K562 (cell line): ENCODE measurements around the gene GABARAP. TPM values are rescaled to one million over a fixed set of nuclear protein-coding genes. Genes with fewer than 3 reads are reported as not detected.

Experiments used
- ATAC-seq: fragments of 200-7000 bp; cut with Tn5 transposase; 3 replicates; pipeline ENCODE4 v1.9.1; 2020; ENCODE audit warnings: moderate library complexity
- BruUV-seq: library from RNA; stranded (reverse); fragments of 400-500 nt; replicated peaks from 2 replicates; lab custom pipeline; 2021; lab: Mats Ljungman, UMichigan
- CTCF ChIA-PET: fragments of 300-600 bp; formaldehyde crosslinking; extraction: SDS; loops from one replicate; lab custom pipeline; 2021; ENCODE audit warnings: low intra/inter-chr PET ratio; lab: Yijun Ruan, JAX
- POLR2A ChIA-PET: fragments of 300-600, 350-650 bp; sonication (Branson Sonifier 250); formaldehyde crosslinking; extraction: SDS; loops from one replicate; lab custom pipeline; 2021; ENCODE audit warnings: antibody characterized with exemption, inconsistent platforms; lab: Yijun Ruan, JAX
- DNase-seq, 4 experiments: peaks; one replicate each; pipeline versions ENCODE4 v3.0.0 to v3.0.0-alpha.2; 2011 to 2018; ENCODE audit warnings: low spot score in 3 of 4, mixed read lengths in 3 of 4; ENCODE audit errors: extremely low read depth in 1 of 4
- FAIRE-seq: peaks from 2 replicates; lab custom pipeline; 2011; peaks lifted over from hg19 to GRCh38; lab: Jason Lieb, UNC
- H2AFZ ChIP-seq: 2 replicates; pipeline ENCODE4 v1.6.0; 2011; ENCODE audit warnings: low read depth, low read length, control low read depth, inconsistent platforms
- H3K27ac ChIP-seq: fragments of 200-600 bp; 3 replicates; pipeline ENCODE4 v1.8.0; 2011; ENCODE audit warnings: low read depth, mild to moderate bottlenecking, control low read depth, inconsistent platforms, low read length, moderate library complexity, mixed read lengths; ENCODE audit errors: extremely low read depth
- H3K27me3 ChIP-seq, 2 experiments: fragments of 300-600 bp in 1 of 2; 2 replicates in 1 of 2; 3 replicates in 1 of 2; pipeline versions ENCODE4 v1.6.0 to v1.8.0; 2011; ENCODE audit warnings: inconsistent platforms in 2 of 2, low read length in 2 of 2, mild to moderate bottlenecking in 1 of 2, mixed read lengths in 1 of 2, moderate library complexity in 1 of 2; ENCODE audit not compliant: control insufficient read depth in 2 of 2, insufficient read depth in 2 of 2
- H3K36me3 ChIP-seq: fragments of 300-600 bp; 3 replicates; pipeline ENCODE4 v1.8.0; 2011; ENCODE audit warnings: mild to moderate bottlenecking, low read length, inconsistent platforms; ENCODE audit not compliant: control insufficient read depth, insufficient read depth
- H3K4me1 ChIP-seq, 2 experiments: fragments of 200-600 bp in 1 of 2; replicated peaks in 1 of 2; 2 replicates in 1 of 2; 3 replicates in 1 of 2; pipeline versions ENCODE4 v1.5.1 to v1.8.0; 2011; ENCODE audit warnings: inconsistent platforms in 2 of 2, low read length in 2 of 2, mild to moderate bottlenecking in 1 of 2, mixed read lengths in 1 of 2, moderate library complexity in 1 of 2; ENCODE audit not compliant: control insufficient read depth in 2 of 2, insufficient read depth in 2 of 2
- H3K4me2 ChIP-seq: 2 replicates; pipeline ENCODE4 v1.6.1; 2011; ENCODE audit warnings: low read length, control low read depth, inconsistent platforms, mixed read lengths; ENCODE audit not compliant: insufficient read depth
- H3K4me3 ChIP-seq: fragments of 200-600 bp; sonication (generic), shearing (Covaris generic); 2 replicates; pipeline ENCODE4 v1.5.1; 2016; ENCODE audit warnings: control low read depth, inconsistent platforms
- H3K79me2 ChIP-seq: fragments of 200-600 bp; 3 replicates; pipeline ENCODE4 v1.8.0; 2011; ENCODE audit warnings: low read length, inconsistent platforms; ENCODE audit not compliant: control insufficient read depth, insufficient read depth
- H3K9ac ChIP-seq, 2 experiments: 2 replicates each; pipeline versions ENCODE4 v1.6.0 to v1.6.1; 2011; ENCODE audit warnings: low read depth in 2 of 2, low read length in 2 of 2, control low read depth in 1 of 2, inconsistent platforms in 1 of 2, mild to moderate bottlenecking in 1 of 2, mixed read lengths in 1 of 2; ENCODE audit not compliant: insufficient read depth in 1 of 2
- H3K9me1 ChIP-seq: one replicate; pipeline ENCODE4 v1.6.0; 2011; ENCODE audit warnings: inconsistent platforms, mild to moderate bottlenecking, low read length, moderate library complexity; ENCODE audit not compliant: control insufficient read depth, insufficient read depth
- H3K9me3 ChIP-seq: replicated peaks from 2 replicates; pipeline ENCODE4 v1.5.1; 2011; ENCODE audit warnings: low read depth, low read length, inconsistent platforms; ENCODE audit not compliant: control insufficient read depth, insufficient read depth
- H4K20me1 ChIP-seq: replicated peaks from 2 replicates; pipeline ENCODE4 v1.6.1; 2011; ENCODE audit warnings: low read length, inconsistent platforms, mixed read lengths; ENCODE audit not compliant: control insufficient read depth, insufficient read depth
- ADNP ChIP-seq: fragments of 200-800 bp; sonication (Bioruptor generic); IDR thresholded peaks from 2 replicates; pipeline ENCODE4 v1.6.1; 2016; ENCODE audit warnings: missing genetic modification characterization, missing compliant biosample characterization
- CSDE1 ChIP-seq, 2 experiments: fragments of 450-650 bp; IDR thresholded peaks; 2 replicates each; pipeline ENCODE4 v1.6.1; 2016; ENCODE audit warnings: mild to moderate bottlenecking in 1 of 2
- DMBX1 ChIP-seq: fragments of 250-450 bp; sonication (Bioruptor Pico); IDR thresholded peaks from 2 replicates; pipeline ENCODE4 v1.8.0; 2022; ENCODE audit warnings: inconsistent platforms, mild to moderate bottlenecking, moderate library complexity, borderline replicate concordance
- EZH2 ChIP-seq: IDR thresholded peaks from 2 replicates; pipeline ENCODE4 v1.6.1; 2012; ENCODE audit warnings: low read depth, mild to moderate bottlenecking, inconsistent platforms, low read length, borderline replicate concordance
- POLR2A ChIP-seq: fragments of 450-650 bp; conservative IDR thresholded peaks from 2 replicates; pipeline ENCODE4 v1.6.1; 2016
- ZNF324 ChIP-seq: fragments of 250-450 bp; sonication (Bioruptor Pico); IDR thresholded peaks from 2 replicates; pipeline ENCODE4 v1.4.0; 2020; ENCODE audit warnings: mild to moderate bottlenecking
- ZNF717 ChIP-seq: fragments of 250-450 bp; sonication (Bioruptor Pico); IDR thresholded peaks from 2 replicates; pipeline ENCODE4 v1.5.0; 2021
- ZSCAN29 ChIP-seq: fragments of 450-650 bp; IDR thresholded peaks from 2 replicates; pipeline ENCODE4 v1.6.1; 2017
- WGBS: fragments of 100-300 bp; shearing (Covaris generic); methylation state at CpG from one replicate; pipeline ENCODE4 v1.1.6; 2016; ENCODE audit warnings: low coverage, mixed read lengths; ENCODE audit not compliant: insufficient coverage; ENCODE audit errors: missing lambda C conversion rate; 5-methylcytosine and 5-hydroxymethylcytosine counted together
- in situ Hi-C: fragments of 300-500 bp; cut with MboI; formaldehyde crosslinking; loops from 4 replicates; pipeline ENCODE4 v1.15.0; 2018; ENCODE audit warnings: inconsistent platforms, mixed read lengths
- intact Hi-C: fragments of 100-400 bp; cut with micrococcal nuclease; formaldehyde crosslinking; loops from 2 replicates; pipeline ENCODE4 v1.14.2; 2022
- polyA plus RNA-seq, 8 experiments: library from polyadenylated mRNA; depleted of rRNA in 4 of 8; stranded (reverse) in 5 of 8; unstranded in 3 of 8; fragments of >200 nt; fragmentation: Nextera tagmentation in 2 of 8; fragmentation: Illumina TruSeq in 1 of 8; extraction: Ambion mirVana in 2 of 8; extraction: Trizol in 1 of 8; gene quantifications; 2 replicates each; pipeline versions ENCODE4 v1.2.1 to v1.2.3, GENCODE V29; 2011 to 2014; ENCODE audit warnings: inconsistent platforms in 1 of 8, missing spikeins in 1 of 8
- total RNA-seq, 7 experiments: library from RNA; depleted of rRNA in 6 of 7; stranded (reverse); fragments of >200 nt in 6 of 7; fragmentation: Illumina TruSeq in 2 of 7; extraction: Trizol in 2 of 7; gene quantifications; 2 replicates each; pipeline versions ENCODE4 v1.2.1 to v1.2.3, GENCODE V29; 2011 to 2021; ENCODE audit warnings: low replicate concordance in 1 of 7
- TF ChIP-seq, protein P1 (sequence below): sonication (generic); formaldehyde crosslinking; IDR thresholded peaks from 2 replicates; pipeline ENCODE4 v1.8.0; 2022; ENCODE audit warnings: missing genetic modification reagents, mild to moderate bottlenecking, borderline replicate concordance
- TF ChIP-seq, protein P2 (sequence below): fragments of 250-450 bp; sonication (Bioruptor Pico); IDR thresholded peaks from 2 replicates; pipeline ENCODE4 v1.5.0; 2021; ENCODE audit warnings: mild to moderate bottlenecking, borderline replicate concordance
- TF ChIP-seq, protein P3 (sequence below): fragments of 250-450 bp; sonication (Bioruptor Pico); IDR thresholded peaks from 2 replicates; pipeline ENCODE4 v1.9.0; 2021; ENCODE audit warnings: mild to moderate bottlenecking, inconsistent platforms
- TF ChIP-seq, protein P4 (sequence below): fragments of 200-800 bp; sonication (Bioruptor generic); IDR thresholded peaks from 2 replicates; pipeline ENCODE4 v1.6.1; 2017; ENCODE audit warnings: missing genetic modification characterization, missing compliant biosample characterization

The GABARAP gene
- total and polyA plus RNA-seq, 9 of the 15 experiments (the other 6 are each of a cell fraction or from before 2014, with no cell fraction given): 47.5 to 373 (median 152) TPM

DNA sequence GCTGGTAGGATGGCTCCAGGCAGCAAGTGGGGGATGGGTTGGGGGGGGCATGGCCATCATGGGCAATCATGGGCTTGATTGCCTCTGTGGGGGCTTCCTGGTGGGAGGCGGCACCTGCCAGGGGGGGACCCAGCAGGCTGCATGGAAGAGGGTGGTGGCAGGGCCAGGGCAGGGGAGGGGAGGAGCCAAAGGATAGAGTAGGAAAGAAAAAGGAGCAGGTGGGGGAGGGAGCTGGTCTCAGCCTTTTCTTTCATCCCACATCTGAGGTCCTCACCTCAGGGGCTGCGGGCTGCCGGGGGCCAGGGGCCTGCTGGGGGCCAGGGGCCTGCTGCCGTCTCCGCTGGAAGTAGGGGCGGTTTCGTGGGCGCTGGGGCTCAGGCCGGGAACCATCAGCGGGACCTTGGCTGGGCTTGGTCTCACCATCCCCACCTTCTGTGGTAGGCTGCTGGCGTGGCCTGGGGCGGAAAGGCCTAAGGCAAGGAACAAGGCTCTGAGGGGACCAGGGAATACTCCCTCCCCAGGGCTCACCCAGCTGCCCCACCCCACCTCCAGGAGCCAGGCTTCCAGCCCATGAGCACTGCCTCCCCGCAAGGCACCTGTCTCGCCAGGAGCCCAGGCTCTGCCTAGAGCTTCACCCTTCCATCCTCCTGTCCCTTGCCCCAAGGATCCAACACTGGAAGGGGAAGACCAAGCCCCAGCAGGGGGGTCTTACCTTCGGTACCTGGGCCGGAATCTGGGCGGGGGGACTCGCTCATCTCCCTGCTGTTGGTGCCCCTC lies 47.2 kb upstream of the GABARAP start:
- CTCF ChIA-PET: no interaction called here
- DNase-seq (no peak), FAIRE-seq (no peak), ATAC-seq (no peak)
- Histone ChIP-seq H3K36me3 (0 out of 3 replicates have a peak, but pooled peaks cover 3% of the 10 kb centered on the region), H4K20me1 (no peaks in the 10 kb centered on the region), H3K9ac (no peak overlapping the region), H3K79me2 (no peaks in the 10 kb centered on the region), H3K4me3 (no peak overlapping the region), H3K4me2 (no peak overlapping the region), H3K27ac (no peak overlapping the region), H3K27me3 (no peaks in the 10 kb centered on the region), H3K9me3 (no peaks in the 10 kb centered on the region), H3K9me1 (no peaks in the 10 kb centered on the region), H2AFZ (no peak overlapping the region), H3K4me1 (peaks cover 11 to 33% of the 10 kb centered on the region in 2 experiments)
- no TSS peak for BruUV-seq
- intact Hi-C loops: no loop called here
- 49% methylated on average over 5 of the region's 18 CpGs for WGBS
- in situ Hi-C loops: no loop called here
- POLR2A ChIA-PET: interaction anchor here (0.7 to 0.8 kb wide), 2 partner anchors 15 to 19 kb away, joined by 3 read pairs; no protein-coding TSS in a partner anchor
- no peak for TF ChIP-seq ZNF717 (CRISPR knock-in tag)
- TF ChIP-seq, protein P1, sequence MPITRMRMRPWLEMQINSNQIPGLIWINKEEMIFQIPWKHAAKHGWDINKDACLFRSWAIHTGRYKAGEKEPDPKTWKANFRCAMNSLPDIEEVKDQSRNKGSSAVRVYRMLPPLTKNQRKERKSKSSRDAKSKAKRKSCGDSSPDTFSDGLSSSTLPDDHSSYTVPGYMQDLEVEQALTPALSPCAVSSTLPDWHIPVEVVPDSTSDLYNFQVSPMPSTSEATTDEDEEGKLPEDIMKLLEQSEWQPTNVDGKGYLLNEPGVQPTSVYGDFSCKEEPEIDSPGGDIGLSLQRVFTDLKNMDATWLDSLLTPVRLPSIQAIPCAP: no peak
- TF ChIP-seq, protein P2, sequence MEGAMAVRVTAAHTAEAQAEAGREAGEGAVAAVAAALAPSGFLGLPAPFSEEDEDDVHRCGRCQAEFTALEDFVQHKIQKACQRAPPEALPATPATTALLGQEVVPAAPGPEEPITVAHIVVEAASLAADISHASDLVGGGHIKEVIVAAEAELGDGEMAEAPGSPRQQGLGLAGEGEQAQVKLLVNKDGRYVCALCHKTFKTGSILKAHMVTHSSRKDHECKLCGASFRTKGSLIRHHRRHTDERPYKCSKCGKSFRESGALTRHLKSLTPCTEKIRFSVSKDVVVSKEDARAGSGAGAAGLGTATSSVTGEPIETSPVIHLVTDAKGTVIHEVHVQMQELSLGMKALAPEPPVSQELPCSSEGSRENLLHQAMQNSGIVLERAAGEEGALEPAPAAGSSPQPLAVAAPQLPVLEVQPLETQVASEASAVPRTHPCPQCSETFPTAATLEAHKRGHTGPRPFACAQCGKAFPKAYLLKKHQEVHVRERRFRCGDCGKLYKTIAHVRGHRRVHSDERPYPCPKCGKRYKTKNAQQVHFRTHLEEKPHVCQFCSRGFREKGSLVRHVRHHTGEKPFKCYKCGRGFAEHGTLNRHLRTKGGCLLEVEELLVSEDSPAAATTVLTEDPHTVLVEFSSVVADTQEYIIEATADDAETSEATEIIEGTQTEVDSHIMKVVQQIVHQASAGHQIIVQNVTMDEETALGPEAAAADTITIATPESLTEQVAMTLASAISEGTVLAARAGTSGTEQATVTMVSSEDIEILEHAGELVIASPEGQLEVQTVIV (CRISPR knock-in tag): no peak
- TF ChIP-seq, protein P3, sequence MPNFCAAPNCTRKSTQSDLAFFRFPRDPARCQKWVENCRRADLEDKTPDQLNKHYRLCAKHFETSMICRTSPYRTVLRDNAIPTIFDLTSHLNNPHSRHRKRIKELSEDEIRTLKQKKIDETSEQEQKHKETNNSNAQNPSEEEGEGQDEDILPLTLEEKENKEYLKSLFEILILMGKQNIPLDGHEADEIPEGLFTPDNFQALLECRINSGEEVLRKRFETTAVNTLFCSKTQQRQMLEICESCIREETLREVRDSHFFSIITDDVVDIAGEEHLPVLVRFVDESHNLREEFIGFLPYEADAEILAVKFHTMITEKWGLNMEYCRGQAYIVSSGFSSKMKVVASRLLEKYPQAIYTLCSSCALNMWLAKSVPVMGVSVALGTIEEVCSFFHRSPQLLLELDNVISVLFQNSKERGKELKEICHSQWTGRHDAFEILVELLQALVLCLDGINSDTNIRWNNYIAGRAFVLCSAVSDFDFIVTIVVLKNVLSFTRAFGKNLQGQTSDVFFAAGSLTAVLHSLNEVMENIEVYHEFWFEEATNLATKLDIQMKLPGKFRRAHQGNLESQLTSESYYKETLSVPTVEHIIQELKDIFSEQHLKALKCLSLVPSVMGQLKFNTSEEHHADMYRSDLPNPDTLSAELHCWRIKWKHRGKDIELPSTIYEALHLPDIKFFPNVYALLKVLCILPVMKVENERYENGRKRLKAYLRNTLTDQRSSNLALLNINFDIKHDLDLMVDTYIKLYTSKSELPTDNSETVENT (CRISPR knock-in tag): no peak
- no peak for TF ChIP-seq POLR2A
- TF ChIP-seq, protein P4, sequence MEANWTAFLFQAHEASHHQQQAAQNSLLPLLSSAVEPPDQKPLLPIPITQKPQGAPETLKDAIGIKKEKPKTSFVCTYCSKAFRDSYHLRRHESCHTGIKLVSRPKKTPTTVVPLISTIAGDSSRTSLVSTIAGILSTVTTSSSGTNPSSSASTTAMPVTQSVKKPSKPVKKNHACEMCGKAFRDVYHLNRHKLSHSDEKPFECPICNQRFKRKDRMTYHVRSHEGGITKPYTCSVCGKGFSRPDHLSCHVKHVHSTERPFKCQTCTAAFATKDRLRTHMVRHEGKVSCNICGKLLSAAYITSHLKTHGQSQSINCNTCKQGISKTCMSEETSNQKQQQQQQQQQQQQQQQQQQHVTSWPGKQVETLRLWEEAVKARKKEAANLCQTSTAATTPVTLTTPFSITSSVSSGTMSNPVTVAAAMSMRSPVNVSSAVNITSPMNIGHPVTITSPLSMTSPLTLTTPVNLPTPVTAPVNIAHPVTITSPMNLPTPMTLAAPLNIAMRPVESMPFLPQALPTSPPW (CRISPR knock-in tag): no peak
- no peak for TF ChIP-seq ADNP (tag)
- no peak for TF ChIP-seq DMBX1 (CRISPR knock-in tag)
- TF ChIP-seq CSDE1 (IDR thresholded peaks at IDR 0.05): no peak
- TF ChIP-seq EZH2: no peak
- no peak for TF ChIP-seq ZSCAN29
- no peak for TF ChIP-seq ZNF324
